Keratinocyte (primary cell): ENCODE measurements around the gene HOMEZ.

Experiments used
- EZH2 ChIP-seq: IDR thresholded peaks from one replicate; pipeline ENCODE4 v1.6.1; 2012; ENCODE audit warnings: inconsistent platforms, mild to moderate bottlenecking, low read length, moderate library complexity
- TF ChIP-seq, protein P1 (sequence below), 3 experiments: IDR thresholded peaks in 1 of 3; conservative IDR thresholded peaks in 1 of 3; optimal IDR thresholded peaks in 1 of 3; 2 replicates in 2 of 3; 3 replicates in 1 of 3; pipeline versions ENCODE3 to v1.5.1; 2011; ENCODE audit warnings: low read length in 3 of 3, mild to moderate bottlenecking in 3 of 3, moderate library complexity in 2 of 3, control low read depth in 1 of 3, inconsistent platforms in 1 of 3; ENCODE audit not compliant: insufficient read depth in 2 of 3; ENCODE audit errors: extremely low read depth in 1 of 3

- TF ChIP-seq, protein P1, sequence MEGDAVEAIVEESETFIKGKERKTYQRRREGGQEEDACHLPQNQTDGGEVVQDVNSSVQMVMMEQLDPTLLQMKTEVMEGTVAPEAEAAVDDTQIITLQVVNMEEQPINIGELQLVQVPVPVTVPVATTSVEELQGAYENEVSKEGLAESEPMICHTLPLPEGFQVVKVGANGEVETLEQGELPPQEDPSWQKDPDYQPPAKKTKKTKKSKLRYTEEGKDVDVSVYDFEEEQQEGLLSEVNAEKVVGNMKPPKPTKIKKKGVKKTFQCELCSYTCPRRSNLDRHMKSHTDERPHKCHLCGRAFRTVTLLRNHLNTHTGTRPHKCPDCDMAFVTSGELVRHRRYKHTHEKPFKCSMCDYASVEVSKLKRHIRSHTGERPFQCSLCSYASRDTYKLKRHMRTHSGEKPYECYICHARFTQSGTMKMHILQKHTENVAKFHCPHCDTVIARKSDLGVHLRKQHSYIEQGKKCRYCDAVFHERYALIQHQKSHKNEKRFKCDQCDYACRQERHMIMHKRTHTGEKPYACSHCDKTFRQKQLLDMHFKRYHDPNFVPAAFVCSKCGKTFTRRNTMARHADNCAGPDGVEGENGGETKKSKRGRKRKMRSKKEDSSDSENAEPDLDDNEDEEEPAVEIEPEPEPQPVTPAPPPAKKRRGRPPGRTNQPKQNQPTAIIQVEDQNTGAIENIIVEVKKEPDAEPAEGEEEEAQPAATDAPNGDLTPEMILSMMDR (optimal IDR thresholded peaks at IDR 0.05 in 1 of 3, IDR thresholded peaks at IDR 0.05 in 1 of 3, conservative IDR thresholded peaks at IDR 0.05 in 1 of 3; ENCODE audit: extremely low read depth in 1 of 3, insufficient read depth in 2 of 3, low read length in 3 of 3) = no peak
- TF ChIP-seq EZH2 = no peak
These were observed 42.9 kb downstream of the HOMEZ start for GRCh38 chr14:23243066-23243465.
